Tibial nerve (tissue), 3 donors: Measurements from ENCODE around the gene TYW1.
"Not testable (repeated sequence)": the region's sequence is repeated elsewhere in the genome, so short reads cannot be mapped to it uniquely, and the experiment has no call there.

Experiments used
- POLR2A ChIP-seq, 2 donors: fragments of 450-650 bp; IDR thresholded peaks; one replicate each; pipeline ENCODE4 v1.6.1; 2017; ENCODE audit warnings: antibody characterized with exemption in 2 of 2, mild to moderate bottlenecking in 2 of 2, moderate library complexity in 2 of 2
- TF ChIP-seq, protein P1 (sequence below), 5 experiments: fragments of 200-600 bp in 3 of 5; fragments of 450-650 bp in 2 of 5; sonication (generic) in 3 of 5; IDR thresholded peaks; one replicate each; pipeline ENCODE4 v1.5.1; 2016 to 2019; ENCODE audit warnings: antibody characterized with exemption in 5 of 5, mild to moderate bottlenecking in 3 of 5, moderate library complexity in 2 of 5

GRCh38 chr7:67000601-67001258 lies 4.1 kb downstream of the TYW1 start:
- TF ChIP-seq, protein P1, sequence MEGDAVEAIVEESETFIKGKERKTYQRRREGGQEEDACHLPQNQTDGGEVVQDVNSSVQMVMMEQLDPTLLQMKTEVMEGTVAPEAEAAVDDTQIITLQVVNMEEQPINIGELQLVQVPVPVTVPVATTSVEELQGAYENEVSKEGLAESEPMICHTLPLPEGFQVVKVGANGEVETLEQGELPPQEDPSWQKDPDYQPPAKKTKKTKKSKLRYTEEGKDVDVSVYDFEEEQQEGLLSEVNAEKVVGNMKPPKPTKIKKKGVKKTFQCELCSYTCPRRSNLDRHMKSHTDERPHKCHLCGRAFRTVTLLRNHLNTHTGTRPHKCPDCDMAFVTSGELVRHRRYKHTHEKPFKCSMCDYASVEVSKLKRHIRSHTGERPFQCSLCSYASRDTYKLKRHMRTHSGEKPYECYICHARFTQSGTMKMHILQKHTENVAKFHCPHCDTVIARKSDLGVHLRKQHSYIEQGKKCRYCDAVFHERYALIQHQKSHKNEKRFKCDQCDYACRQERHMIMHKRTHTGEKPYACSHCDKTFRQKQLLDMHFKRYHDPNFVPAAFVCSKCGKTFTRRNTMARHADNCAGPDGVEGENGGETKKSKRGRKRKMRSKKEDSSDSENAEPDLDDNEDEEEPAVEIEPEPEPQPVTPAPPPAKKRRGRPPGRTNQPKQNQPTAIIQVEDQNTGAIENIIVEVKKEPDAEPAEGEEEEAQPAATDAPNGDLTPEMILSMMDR (IDR thresholded peaks at IDR 0.05) = peak in 3 of 5 experiments; percentile 15 to 33 (median 22)
- not testable (repeated sequence) for TF ChIP-seq POLR2A (IDR thresholded peaks at IDR 0.05)
